Endothelial cell of umbilical vein (primary cell): ENCODE data around the gene ZNF487.

ENCODE experiments used
- CTCF ChIP-seq, 2 donors: IDR thresholded peaks; 1 replicate in 1 of 2; 2 replicates in 1 of 2; pipeline ENCODE4 v1.5.1; 2011; ENCODE audit warnings: low read length in 2 of 2, mild to moderate bottlenecking in 2 of 2, moderate library complexity in 2 of 2, control low read depth in 1 of 2, inconsistent platforms in 1 of 2, low read depth in 1 of 2; ENCODE audit not compliant: insufficient read depth in 1 of 2; ENCODE audit errors: extremely low read depth in 1 of 2
- MAX ChIP-seq: IDR thresholded peaks from 2 replicates; pipeline ENCODE4 v1.6.1; 2011; ENCODE audit not compliant: insufficient read depth, insufficient read length
- POLR2A ChIP-seq: IDR thresholded peaks from 2 replicates; pipeline ENCODE4 v1.6.1; 2012; ENCODE audit warnings: low read depth, mild to moderate bottlenecking, control low read depth, low read length

- TF ChIP-seq POLR2A (no peak), MAX (no peak), CTCF (IDR thresholded peaks at IDR 0.05; ENCODE audit: extremely low read depth in 1 of 2, insufficient read depth in 1 of 2, low read depth in 1 of 2, low read length in 2 of 2) (no peak)
Observed at GRCh38 chr10:43482319-43483078, 45.6 kb downstream of the ZNF487 start.
